Gastroesophageal sphincter (tissue), 3 donors: Measurements from ENCODE around the gene CXCL5.

Experiments used
- EP300 ChIP-seq: sonication (generic); formaldehyde crosslinking; IDR thresholded peaks from one replicate; pipeline ENCODE4 v1.6.1; 2017; ENCODE audit warnings: antibody characterized with exemption, mild to moderate bottlenecking
- POLR2A ChIP-seq, 2 donors: fragments of 450-650 bp; IDR thresholded peaks; one replicate each; pipeline ENCODE4 v1.6.1; 2017; ENCODE audit warnings: antibody characterized with exemption in 2 of 2, mild to moderate bottlenecking in 2 of 2, moderate library complexity in 1 of 2
- POLR2AphosphoS5 ChIP-seq: sonication (generic); formaldehyde crosslinking; IDR thresholded peaks from one replicate; pipeline ENCODE4 v1.6.1; 2017; ENCODE audit warnings: antibody characterized with exemption
- TF ChIP-seq, protein P1 (sequence below), 4 experiments: fragments of 200-600 bp in 2 of 4; fragments of 450-650 bp in 2 of 4; sonication (generic) in 1 of 4; IDR thresholded peaks; one replicate each; pipeline ENCODE4 v1.5.1; 2017 to 2019; ENCODE audit warnings: antibody characterized with exemption in 4 of 4, mild to moderate bottlenecking in 2 of 4, moderate library complexity in 2 of 4

DNA sequence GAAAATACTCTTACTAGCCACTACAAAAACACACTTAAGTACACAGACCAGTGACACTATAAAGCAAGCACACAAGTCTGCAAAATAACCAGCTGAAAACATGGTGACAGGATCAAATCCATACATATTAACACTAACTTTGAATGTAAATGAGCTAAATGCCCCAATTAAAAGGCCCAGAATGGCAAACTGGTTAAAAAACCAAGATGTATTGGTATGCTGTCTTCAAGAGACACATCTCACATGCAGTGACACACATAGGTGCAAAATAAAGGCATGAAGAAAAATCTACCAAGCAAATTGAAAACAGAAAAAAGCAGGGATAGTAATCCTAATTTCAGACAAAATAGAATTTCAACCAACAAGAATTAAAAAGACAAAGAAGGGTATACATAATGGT lies 27.5 kb downstream of the CXCL5 start:
- TF ChIP-seq POLR2A (IDR thresholded peaks at IDR 0.05) = no peak
- TF ChIP-seq, protein P1, sequence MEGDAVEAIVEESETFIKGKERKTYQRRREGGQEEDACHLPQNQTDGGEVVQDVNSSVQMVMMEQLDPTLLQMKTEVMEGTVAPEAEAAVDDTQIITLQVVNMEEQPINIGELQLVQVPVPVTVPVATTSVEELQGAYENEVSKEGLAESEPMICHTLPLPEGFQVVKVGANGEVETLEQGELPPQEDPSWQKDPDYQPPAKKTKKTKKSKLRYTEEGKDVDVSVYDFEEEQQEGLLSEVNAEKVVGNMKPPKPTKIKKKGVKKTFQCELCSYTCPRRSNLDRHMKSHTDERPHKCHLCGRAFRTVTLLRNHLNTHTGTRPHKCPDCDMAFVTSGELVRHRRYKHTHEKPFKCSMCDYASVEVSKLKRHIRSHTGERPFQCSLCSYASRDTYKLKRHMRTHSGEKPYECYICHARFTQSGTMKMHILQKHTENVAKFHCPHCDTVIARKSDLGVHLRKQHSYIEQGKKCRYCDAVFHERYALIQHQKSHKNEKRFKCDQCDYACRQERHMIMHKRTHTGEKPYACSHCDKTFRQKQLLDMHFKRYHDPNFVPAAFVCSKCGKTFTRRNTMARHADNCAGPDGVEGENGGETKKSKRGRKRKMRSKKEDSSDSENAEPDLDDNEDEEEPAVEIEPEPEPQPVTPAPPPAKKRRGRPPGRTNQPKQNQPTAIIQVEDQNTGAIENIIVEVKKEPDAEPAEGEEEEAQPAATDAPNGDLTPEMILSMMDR (IDR thresholded peaks at IDR 0.05) = no peak
- no peak for TF ChIP-seq POLR2AphosphoS5
- no peak for TF ChIP-seq EP300
